Measurements from ENCODE around the gene MECR.

Gene MECR

DNA sequence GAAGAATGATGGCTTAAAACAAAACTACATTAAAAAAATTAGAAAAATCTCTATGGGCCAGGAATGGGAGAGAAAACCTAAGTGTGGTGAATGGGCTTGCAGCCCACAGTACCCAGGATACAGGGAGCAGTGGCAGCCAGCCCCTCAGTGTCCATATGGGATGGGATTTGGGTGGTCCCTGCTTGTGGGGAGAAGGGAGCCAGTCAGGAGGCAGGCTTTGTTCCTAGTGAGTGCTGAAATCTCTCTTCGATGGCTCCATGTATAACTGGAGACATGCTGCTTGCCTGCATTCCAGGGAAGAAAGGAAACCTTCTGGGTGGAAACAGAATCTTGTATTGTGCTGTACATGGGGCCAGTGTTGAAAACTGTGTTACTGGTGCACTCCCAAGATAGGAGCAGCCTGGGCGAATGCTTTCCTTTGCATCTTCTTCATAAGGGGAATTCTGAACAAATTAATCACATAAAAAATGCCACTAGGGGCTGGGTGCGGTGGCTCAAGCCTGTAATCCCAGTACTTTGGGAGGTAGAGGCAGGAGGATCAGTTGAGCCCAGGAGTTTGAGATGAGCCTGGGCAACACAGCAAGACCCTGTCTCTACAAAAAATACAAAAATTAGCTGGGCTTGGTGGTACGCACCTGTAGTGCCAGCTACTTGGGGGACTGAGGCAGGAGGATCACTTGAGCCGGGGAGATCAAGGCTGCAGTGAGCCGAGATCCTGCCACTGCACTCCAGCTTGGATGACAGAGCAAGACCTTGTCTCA lies 41.6 kb upstream of the MECR start:
- Histone ChIP-seq H3K27ac (peak overlapping the region in 1 of 2 donors; percentile 21), H3K4me3 (no peak overlapping the region), H3K27me3 (no peaks in the 10 kb centered on the region), H3K36me3 (peaks cover 13 to 24% (median 21%) of the 10 kb centered on the region in 3 donors), H3K9me3 (no peaks in the 10 kb centered on the region), H3K4me1 (peaks cover 0 to 15% (median 12%) of the 10 kb centered on the region in 4 donors)
- DNase-seq: peak in 1 of 2 donors; percentile 16
- intact Hi-C loops (cut with DNase I; ENCODE audit: low total_unique reads): no loop called here
- no peak for TF ChIP-seq CTCF (IDR thresholded peaks at IDR 0.05)

DNA sequence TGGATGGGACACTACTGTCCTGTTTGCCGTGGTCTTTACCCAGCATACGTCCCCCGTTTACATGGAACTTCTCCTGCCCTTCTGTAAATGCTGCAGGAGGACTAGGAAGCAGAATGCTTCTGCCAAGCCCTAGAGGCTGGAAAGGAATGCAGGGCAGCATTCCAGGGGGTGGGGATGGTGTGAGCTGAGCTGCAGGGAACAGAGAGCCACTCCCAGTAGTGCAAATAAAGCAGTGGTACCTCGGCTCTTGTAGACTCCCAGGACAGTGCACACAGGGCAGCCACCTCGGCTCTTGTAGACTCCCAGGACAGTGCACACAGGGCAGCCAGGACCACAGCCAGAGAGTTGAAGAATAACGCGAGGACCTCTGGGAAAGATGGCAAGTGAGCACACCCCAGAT lies 41.0 kb upstream of the MECR start:
- Histone ChIP-seq H3K27ac (peak overlapping the region in 1 of 2 donors; percentile 21), H3K36me3 (peaks cover 8 to 18% (median 16%) of the 10 kb centered on the region in 3 donors), H3K4me3 (no peak overlapping the region), H3K9me3 (no peaks in the 10 kb centered on the region), H3K27me3 (no peaks in the 10 kb centered on the region), H3K4me1 (peaks cover 0 to 15% (median 12%) of the 10 kb centered on the region in 4 donors)
- intact Hi-C loops (cut with DNase I; ENCODE audit: low total_unique reads): no loop called here
- peak; percentile 40 to 75 for DNase-seq
- TF ChIP-seq CTCF (IDR thresholded peaks at IDR 0.05): no peak

DNA sequence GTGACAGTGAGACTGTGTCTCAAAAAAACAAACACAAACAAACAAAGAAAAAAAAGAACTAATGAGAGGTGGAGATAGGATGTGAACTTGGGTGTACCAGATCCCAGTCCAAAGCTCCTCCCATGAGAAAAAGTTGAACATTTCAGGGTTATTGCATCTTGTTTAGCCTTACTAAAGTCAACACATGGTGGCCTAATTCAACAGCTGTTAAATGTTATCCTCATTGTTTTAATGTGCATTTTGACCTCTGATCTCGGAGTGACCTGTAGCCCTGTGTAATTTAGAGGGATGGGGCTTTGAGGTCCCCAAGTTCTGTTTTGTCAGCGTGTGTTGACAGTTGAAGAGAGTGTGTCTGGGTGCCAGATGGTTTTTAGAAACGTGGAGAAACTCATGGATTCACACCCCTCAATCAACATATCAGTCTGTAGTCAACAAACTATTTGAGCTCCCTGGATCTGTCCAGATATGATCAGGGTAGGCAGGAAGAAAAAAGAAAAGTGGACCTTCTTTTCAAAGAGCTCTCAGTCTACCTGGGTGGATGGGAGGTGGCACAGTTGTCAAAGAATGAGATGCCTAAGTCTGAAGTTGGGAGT lies 40.3 kb upstream of the MECR start:
- peaks cover 1 to 11% (median 9%) of the 10 kb centered on the region in 3 donors for H3K36me3 ChIP-seq
- no peak overlapping the region for H3K27ac ChIP-seq
- intact Hi-C loops (cut with DNase I; ENCODE audit: low total_unique reads): no loop called here
- no peak overlapping the region for H3K4me3 ChIP-seq
- peaks cover 0 to 15% (median 12%) of the 10 kb centered on the region in 4 donors for H3K4me1 ChIP-seq
- no peak for TF ChIP-seq CTCF (IDR thresholded peaks at IDR 0.05)
- no peaks in the 10 kb centered on the region for H3K27me3 ChIP-seq
- no peaks in the 10 kb centered on the region for H3K9me3 ChIP-seq
- DNase-seq: no peak

GRCh38 chr1:29269382-29269781 lies 38.6 kb upstream of the MECR start:
- DNase-seq: peak in 1 of 2 donors; percentile 17
- Histone ChIP-seq H3K27me3 (no peaks in the 10 kb centered on the region), H3K4me3 (no peak overlapping the region), H3K27ac (no peak overlapping the region), H3K4me1 (peaks cover 0 to 15% (median 12%) of the 10 kb centered on the region in 4 donors), H3K36me3 (no peaks in the 10 kb centered on the region), H3K9me3 (no peaks in the 10 kb centered on the region)
- intact Hi-C loops (cut with DNase I; ENCODE audit: low total_unique reads): no loop called here
- TF ChIP-seq CTCF (IDR thresholded peaks at IDR 0.05): no peak

DNA sequence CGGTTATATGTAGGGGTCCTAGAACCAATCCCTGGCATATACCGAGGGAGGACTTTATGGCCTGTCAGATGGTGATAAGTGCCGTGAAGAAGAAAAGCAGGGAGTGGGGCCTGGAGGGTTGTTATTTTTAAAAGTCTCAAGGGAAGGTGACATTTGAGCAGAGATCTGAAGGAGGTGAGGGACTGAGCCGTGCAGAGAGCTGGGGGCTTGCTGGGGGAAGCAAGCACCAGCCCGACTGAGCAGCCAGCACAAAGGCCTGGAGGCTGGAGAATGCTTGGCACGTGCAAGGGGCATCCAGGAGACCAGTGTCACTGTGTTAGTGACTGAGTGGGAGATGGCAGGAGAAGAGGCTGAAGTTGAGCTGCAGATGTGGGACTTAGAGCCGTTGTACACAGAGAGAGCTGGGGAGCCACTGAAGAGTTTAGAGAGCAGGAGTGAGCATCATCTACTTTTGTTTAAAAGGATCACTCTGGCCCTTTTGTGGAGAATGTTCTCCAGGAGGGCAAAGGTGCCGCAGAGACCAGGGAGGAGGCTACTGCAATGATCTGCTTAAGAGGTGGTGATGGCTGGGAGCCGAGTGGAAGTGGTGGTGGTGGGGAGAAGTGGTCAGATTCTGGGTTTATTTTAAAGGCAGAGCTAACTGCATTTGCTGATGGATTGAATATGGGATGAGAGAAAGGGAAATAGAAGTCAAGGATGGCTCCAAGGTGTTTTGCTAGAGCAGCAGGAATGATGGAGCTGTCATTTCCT lies 36.8 kb upstream of the MECR start:
- peak in 1 of 2 donors; percentile 19 for DNase-seq
- H3K36me3 ChIP-seq: peaks cover 0 to 4% (median 0%) of the 10 kb centered on the region in 3 donors
- intact Hi-C loops (cut with DNase I; ENCODE audit: low total_unique reads): no loop called here
- no peaks in the 10 kb centered on the region for H3K9me3 ChIP-seq
- H3K27me3 ChIP-seq: no peaks in the 10 kb centered on the region
- no peak for TF ChIP-seq CTCF (IDR thresholded peaks at IDR 0.05)
- H3K4me3 ChIP-seq: no peak overlapping the region
- peaks cover 0 to 15% (median 12%) of the 10 kb centered on the region in 4 donors for H3K4me1 ChIP-seq
- H3K27ac ChIP-seq: no peak overlapping the region

Measured in tibial artery (tissue), 4 donors.